HEK293T (cell line): Measurements from ENCODE around the gene FA2H.

Source experiments
- CTBP1 ChIP-seq: fragments of 450-650 bp; IDR thresholded peaks from 2 replicates; pipeline ENCODE4 v1.6.1; 2016; ENCODE audit warnings: borderline replicate concordance
- ELF4 ChIP-seq: fragments of 450-650 bp; IDR thresholded peaks from 2 replicates; pipeline ENCODE4 v1.6.1; 2017; ENCODE audit warnings: antibody characterized with exemption
- FOXK2 ChIP-seq: fragments of 450-650 bp; IDR thresholded peaks from 2 replicates; pipeline ENCODE4 v1.6.1; 2016; ENCODE audit warnings: mild to moderate bottlenecking
- HDGF ChIP-seq: fragments of 450-650 bp; IDR thresholded peaks from 2 replicates; pipeline ENCODE4 v1.6.1; 2017; ENCODE audit warnings: antibody characterized with exemption, borderline replicate concordance

DNA sequence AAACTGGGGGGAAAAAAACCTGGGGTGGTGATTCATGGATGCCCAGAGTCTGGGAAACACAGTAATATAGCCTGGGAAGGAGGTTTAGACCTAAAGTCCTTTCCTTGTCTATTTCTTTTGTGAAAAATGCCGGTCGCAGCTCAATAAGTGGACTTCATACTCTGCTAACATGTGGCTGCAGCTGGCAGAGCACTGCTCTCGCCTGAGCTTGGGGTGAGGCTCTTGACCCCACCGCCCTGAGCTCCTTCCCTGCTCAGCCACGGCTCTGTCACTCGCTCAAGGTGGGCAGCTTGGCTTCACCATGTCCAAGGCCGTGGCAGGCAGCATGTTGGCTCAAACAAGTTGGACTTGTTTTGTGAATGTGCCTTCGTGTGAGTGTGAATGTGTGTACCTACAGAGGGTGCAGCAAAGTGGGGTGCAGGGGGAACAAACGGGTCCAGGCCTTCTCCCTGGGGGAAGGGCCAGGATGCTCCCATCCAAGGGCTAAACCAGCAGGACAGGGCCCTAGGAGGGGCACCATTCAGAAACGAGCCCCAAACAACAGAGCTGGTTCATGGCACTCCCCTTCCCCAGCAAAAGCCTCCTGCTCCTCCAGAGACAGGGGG lies 4.9 kb downstream of the FA2H start:
- TF ChIP-seq FOXK2 = no peak
- TF ChIP-seq CTBP1 = no peak
- no peak for TF ChIP-seq ELF4
- TF ChIP-seq HDGF = no peak
